ENCODE results near the gene ELP6.
"Not testable (repeated sequence)": the region's sequence is repeated elsewhere in the genome, so short reads cannot be mapped to it uniquely, and the experiment has no call there.

ELP6 gene

GRCh38 chr3:47522082-47522987, 8.8 kb upstream of the ELP6 start:
- peak overlapping the region; percentile 22; the same call in 1 of the 2 replicates for H3K27ac ChIP-seq
- TF ChIP-seq, protein P1, sequence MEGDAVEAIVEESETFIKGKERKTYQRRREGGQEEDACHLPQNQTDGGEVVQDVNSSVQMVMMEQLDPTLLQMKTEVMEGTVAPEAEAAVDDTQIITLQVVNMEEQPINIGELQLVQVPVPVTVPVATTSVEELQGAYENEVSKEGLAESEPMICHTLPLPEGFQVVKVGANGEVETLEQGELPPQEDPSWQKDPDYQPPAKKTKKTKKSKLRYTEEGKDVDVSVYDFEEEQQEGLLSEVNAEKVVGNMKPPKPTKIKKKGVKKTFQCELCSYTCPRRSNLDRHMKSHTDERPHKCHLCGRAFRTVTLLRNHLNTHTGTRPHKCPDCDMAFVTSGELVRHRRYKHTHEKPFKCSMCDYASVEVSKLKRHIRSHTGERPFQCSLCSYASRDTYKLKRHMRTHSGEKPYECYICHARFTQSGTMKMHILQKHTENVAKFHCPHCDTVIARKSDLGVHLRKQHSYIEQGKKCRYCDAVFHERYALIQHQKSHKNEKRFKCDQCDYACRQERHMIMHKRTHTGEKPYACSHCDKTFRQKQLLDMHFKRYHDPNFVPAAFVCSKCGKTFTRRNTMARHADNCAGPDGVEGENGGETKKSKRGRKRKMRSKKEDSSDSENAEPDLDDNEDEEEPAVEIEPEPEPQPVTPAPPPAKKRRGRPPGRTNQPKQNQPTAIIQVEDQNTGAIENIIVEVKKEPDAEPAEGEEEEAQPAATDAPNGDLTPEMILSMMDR (conservative IDR thresholded peaks at IDR 0.05): peak; percentile 84

DNA sequence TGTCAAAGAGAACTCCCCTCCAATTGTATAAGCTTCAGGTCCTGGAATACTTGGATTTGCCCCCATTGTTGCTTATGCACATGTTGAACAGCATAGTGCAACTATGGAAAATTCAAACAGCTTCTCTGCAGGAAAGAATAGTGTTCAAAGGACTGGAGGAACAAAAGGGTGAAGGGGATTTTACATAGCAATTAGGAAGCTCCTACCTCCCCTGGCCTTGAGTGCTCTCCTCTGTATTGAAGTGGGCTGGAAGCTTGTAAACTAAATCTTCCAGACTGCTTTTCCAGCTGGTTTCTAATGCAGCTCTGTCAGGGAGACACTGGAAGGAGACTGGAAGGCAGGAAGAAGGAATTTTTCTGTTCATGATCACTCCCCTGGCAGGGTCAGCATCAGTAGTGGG, 7.2 kb upstream of the ELP6 start:
- TF ChIP-seq, protein P1 (conservative IDR thresholded peaks at IDR 0.05): no peak

DNA sequence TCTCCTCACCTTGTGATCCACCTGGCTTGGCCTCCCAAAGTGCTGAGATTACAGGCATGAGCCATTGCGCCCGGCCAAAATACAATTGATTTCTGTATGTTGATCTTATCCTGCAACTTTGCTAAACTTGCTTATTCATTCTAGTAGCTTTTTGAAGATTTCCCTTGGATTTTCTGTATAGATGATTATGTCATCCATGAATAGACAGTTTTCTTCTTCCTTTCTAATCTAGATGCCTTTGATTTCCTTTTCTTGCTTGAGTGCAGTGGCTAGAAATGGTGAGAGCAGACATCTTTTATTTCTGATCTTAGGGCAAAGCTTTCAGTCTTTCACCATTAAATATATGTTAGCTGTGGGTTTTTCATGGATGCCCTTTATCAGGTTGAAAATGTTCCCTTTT, 4.4 kb upstream of the ELP6 start:
- H3K27ac ChIP-seq: no peak overlapping the region
- TF ChIP-seq, protein P1 (conservative IDR thresholded peaks at IDR 0.05): no peak

More for the DNA sequence above, 7.2 kb upstream of the ELP6 start:
- no peak overlapping the region for H3K27ac ChIP-seq

- TF ChIP-seq, protein P1 (conservative IDR thresholded peaks at IDR 0.05): no peak
- no peak overlapping the region for H3K27ac ChIP-seq
Measured at GRCh38 chr3:47515864-47516319, 2.4 kb upstream of the ELP6 start.

DNA sequence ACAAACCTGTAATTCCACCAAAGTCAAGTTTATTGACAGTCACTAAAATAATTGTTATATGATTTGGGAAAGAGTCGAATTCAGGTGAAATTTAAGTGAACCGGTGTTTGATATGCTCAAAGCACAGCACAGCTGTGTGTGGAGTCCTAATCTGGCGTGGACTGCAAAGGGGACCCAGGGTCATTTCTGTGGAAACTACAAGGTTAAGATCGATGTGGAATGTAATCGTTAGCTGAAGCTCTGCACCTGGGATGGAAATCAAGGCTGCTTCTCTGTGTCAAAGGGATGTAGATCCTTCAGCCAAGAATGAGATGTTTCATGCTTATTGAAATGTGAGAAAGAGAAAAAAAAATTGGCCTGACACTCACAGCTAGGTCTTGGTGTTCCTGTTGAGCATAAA, 1.6 kb upstream of the ELP6 start:
- TF ChIP-seq, protein P1 (conservative IDR thresholded peaks at IDR 0.05): no peak

GRCh38 chr3:47512416-47513124, 942 bp downstream of the ELP6 start:
- TF ChIP-seq, protein P1 (conservative IDR thresholded peaks at IDR 0.05): no peak
- H3K27ac ChIP-seq: peak overlapping the region; percentile 98

More for the DNA sequence above, 1.6 kb upstream of the ELP6 start:
- peak overlapping the region; percentile 98 for H3K27ac ChIP-seq

- H3K27ac ChIP-seq: not testable (repeated sequence)
Measured at GRCh38 chr3:47505267-47505666, 8.2 kb downstream of the ELP6 start.
